ENCODE results near the gene MAP1LC3B2.
A peak's percentile ranks its signal among the peaks of the same experiment; 100 is the strongest.

Gene MAP1LC3B2

GRCh38 chr12:116597886-116598285, 38.7 kb downstream of the MAP1LC3B2 start:
- no peak for DNase-seq

- DNase-seq, result no peak
These were observed 39.4 kb downstream of the MAP1LC3B2 start for GRCh38 chr12:116598311-116599284.

GRCh38 chr12:116599285-116600136, 40.3 kb downstream of the MAP1LC3B2 start:
- DNase-seq, result peak; percentile 56

GRCh38 chr12:116600959-116601918, 42.1 kb downstream of the MAP1LC3B2 start:
- no peak for DNase-seq

GRCh38 chr12:116601933-116602810, 43.0 kb downstream of the MAP1LC3B2 start:
- no peak for DNase-seq

- DNase-seq, result no peak
These were observed 44.5 kb downstream of the MAP1LC3B2 start for GRCh38 chr12:116603546-116604177.

- no peak for DNase-seq
These were observed 45.2 kb downstream of the MAP1LC3B2 start for GRCh38 chr12:116604178-116604895.

GRCh38 chr12:116604951-116605641, 45.9 kb downstream of the MAP1LC3B2 start:
- DNase-seq, result no peak

- DNase-seq, result no peak
These were observed 47.2 kb downstream of the MAP1LC3B2 start for GRCh38 chr12:116606397-116606796.

GRCh38 chr12:116607039-116607438, 47.9 kb downstream of the MAP1LC3B2 start:
- DNase-seq, result no peak

- peak; percentile 38 for DNase-seq
These were observed 50.3 kb downstream of the MAP1LC3B2 start for GRCh38 chr12:116609319-116610114.

- DNase-seq, result no peak
These were observed 51.9 kb downstream of the MAP1LC3B2 start for GRCh38 chr12:116610971-116611541.

GRCh38 chr12:116612436-116612835, 53.3 kb downstream of the MAP1LC3B2 start:
- DNase-seq, result no peak

GRCh38 chr12:116613256-116613655, 54.1 kb downstream of the MAP1LC3B2 start:
- no peak for DNase-seq

- DNase-seq, result no peak
These were observed 55.2 kb downstream of the MAP1LC3B2 start for GRCh38 chr12:116614194-116614915.

- DNase-seq, result no peak
These were observed 56.1 kb downstream of the MAP1LC3B2 start for GRCh38 chr12:116615141-116615861.

Data from activated CD4-positive, alpha-beta T cell treated with anti-CD3 and anti-CD28 coated beads, Interleukin-2, amount 50 U/mL, for 16 hours (primary cell).